Measurements from ENCODE around the gene KATNIP. TPM values are rescaled to one million over a fixed set of nuclear protein-coding genes. Genes with fewer than 3 reads are reported as not detected.

KATNIP gene
- total and polyA plus RNA-seq, 9 of the 15 experiments (the other 6 are each of a cell fraction or from before 2014, with no cell fraction given) = 1.7 to 13.2 (median 8.0) TPM

DNA sequence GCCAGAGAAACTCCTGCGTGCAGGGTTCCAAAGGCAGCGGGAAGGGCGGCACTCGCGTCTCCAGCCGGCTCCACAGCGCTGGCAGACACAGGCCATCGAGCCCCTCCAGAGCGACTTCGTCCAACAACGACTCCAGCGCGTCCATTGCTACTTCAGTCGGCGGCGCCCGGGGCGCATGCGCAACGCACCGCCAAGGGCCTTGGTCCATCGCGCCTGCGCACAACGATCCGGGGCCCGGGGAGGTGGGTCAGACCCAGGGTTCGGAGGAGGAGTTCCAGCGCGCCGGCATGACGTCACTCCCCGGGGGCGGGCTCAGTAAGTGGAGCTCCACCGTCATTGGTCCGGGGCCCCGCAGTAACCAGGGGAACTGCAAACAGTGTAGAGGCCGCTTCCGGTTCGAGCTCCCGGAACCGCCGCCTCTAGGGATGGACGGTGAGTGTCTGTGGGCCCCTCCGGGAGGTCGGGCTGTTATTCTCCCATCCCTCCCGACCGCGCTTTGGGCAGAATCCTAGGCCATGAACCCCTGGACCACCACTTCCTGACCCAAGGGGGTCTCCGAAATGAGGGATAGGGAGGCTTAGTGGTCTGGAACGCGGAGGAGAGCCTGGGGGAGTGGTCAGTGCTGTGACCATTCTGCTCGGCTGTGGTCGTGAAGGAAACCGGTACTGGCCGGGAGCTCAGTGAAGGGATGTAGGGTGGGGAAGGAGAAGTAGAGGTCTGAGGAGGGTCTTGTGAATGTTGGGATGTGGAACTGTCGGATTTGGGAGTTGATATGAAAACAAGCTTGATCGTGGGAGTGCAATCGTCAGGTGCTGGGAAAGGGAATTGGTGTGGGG lies at the start of gene KATNIP, which contains the start of gene GTF3C1 (continued):
- TF ChIP-seq MYNN (IDR thresholded peaks at IDR 0.05) (no peak), MYNN (CRISPR knock-in tag; IDR thresholded peaks at IDR 0.05) (no peak), TEAD2 (tag; IDR thresholded peaks at IDR 0.05) (no peak), TAF1 (IDR thresholded peaks at IDR 0.05; ENCODE audit: control insufficient read depth, extremely low read depth, insufficient read depth, low read length, severe bottlenecking) (peak; percentile 23), BHLHE40 (IDR thresholded peaks at IDR 0.05; ENCODE audit: low read length) (no peak), ZNF695 (CRISPR knock-in tag; IDR thresholded peaks at IDR 0.05) (no peak), RFX5 (IDR thresholded peaks at IDR 0.05; ENCODE audit: low read depth, low read length) (no peak), PHTF2 (CRISPR knock-in tag; IDR thresholded peaks at IDR 0.05) (no peak), GABPA (tag; conservative IDR thresholded peaks at IDR 0.05; ENCODE audit: low read depth) (peak; percentile 96), ZFPM2 (CRISPR knock-in tag; IDR thresholded peaks at IDR 0.05) (no peak), SLC30A9 (CRISPR knock-in tag; IDR thresholded peaks at IDR 0.05) (no peak), RBM22 (IDR thresholded peaks at IDR 0.05; ENCODE audit: low read depth, low read length, poor library complexity, severe bottlenecking) (peak; percentile 84), ZKSCAN3 (CRISPR knock-in tag; IDR thresholded peaks at IDR 0.05) (no peak), RBM17 (IDR thresholded peaks at IDR 0.05; ENCODE audit: borderline replicate concordance, low read depth, low read length) (no peak), GTF2A2 (tag; IDR thresholded peaks at IDR 0.05) (no peak), C11orf30 (IDR thresholded peaks at IDR 0.05; ENCODE audit: low read depth) (peak; percentile 57; the same call in 1 of the 2 replicates), ZNF696 (CRISPR knock-in tag; conservative IDR thresholded peaks at IDR 0.05) (no peak), HDAC1 (IDR thresholded peaks at IDR 0.05) (peak in 1 of 2 experiments; percentile 91; a peak in 2 of 4 replicates), ZNF232 (CRISPR knock-in tag; IDR thresholded peaks at IDR 0.05) (no peak), NFIC (IDR thresholded peaks at IDR 0.05) (peak; percentile 18; the same call in 1 of the 2 replicates), EP400 (IDR thresholded peaks at IDR 0.05) (no peak), ZBTB17 (CRISPR knock-in tag; IDR thresholded peaks at IDR 0.05) (no peak), POLR2AphosphoS2 (IDR thresholded peaks at IDR 0.05; ENCODE audit: low read length) (no peak)
- TF ChIP-seq, protein P1, sequence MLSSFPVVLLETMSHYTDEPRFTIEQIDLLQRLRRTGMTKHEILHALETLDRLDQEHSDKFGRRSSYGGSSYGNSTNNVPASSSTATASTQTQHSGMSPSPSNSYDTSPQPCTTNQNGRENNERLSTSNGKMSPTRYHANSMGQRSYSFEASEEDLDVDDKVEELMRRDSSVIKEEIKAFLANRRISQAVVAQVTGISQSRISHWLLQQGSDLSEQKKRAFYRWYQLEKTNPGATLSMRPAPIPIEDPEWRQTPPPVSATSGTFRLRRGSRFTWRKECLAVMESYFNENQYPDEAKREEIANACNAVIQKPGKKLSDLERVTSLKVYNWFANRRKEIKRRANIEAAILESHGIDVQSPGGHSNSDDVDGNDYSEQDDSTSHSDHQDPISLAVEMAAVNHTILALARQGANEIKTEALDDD (IDR thresholded peaks at IDR 0.05) = no peak
- TF ChIP-seq, protein P2, sequence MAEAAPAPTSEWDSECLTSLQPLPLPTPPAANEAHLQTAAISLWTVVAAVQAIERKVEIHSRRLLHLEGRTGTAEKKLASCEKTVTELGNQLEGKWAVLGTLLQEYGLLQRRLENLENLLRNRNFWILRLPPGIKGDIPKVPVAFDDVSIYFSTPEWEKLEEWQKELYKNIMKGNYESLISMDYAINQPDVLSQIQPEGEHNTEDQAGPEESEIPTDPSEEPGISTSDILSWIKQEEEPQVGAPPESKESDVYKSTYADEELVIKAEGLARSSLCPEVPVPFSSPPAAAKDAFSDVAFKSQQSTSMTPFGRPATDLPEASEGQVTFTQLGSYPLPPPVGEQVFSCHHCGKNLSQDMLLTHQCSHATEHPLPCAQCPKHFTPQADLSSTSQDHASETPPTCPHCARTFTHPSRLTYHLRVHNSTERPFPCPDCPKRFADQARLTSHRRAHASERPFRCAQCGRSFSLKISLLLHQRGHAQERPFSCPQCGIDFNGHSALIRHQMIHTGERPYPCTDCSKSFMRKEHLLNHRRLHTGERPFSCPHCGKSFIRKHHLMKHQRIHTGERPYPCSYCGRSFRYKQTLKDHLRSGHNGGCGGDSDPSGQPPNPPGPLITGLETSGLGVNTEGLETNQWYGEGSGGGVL (CRISPR knock-in tag; IDR thresholded peaks at IDR 0.05) = no peak
- TF ChIP-seq, protein P3, sequence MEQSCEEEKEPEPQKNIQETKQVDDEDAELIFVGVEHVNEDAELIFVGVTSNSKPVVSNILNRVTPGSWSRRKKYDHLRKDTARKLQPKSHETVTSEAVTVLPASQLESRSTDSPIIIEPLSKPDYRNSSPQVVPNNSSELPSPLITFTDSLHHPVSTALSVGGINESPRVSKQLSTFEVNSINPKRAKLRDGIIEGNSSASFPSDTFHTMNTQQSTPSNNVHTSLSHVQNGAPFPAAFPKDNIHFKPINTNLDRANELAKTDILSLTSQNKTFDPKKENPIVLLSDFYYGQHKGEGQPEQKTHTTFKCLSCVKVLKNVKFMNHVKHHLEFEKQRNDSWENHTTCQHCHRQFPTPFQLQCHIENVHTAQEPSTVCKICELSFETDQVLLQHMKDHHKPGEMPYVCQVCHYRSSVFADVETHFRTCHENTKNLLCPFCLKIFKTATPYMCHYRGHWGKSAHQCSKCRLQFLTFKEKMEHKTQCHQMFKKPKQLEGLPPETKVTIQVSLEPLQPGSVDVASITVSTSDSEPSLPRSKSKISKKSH (CRISPR knock-in tag; IDR thresholded peaks at IDR 0.05) = no peak
- TF ChIP-seq, protein P4, sequence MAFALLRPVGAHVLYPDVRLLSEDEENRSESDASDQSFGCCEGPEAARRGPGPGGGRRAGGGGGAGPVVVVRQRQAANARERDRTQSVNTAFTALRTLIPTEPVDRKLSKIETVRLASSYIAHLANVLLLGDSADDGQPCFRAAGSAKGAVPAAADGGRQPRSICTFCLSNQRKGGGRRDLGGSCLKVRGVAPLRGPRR (CRISPR knock-in tag; IDR thresholded peaks at IDR 0.05) = no peak

All from K562 (cell line).